C4-2B (cell line): ENCODE measurements around the gene GAA.

Experiments used
- H3K27ac ChIP-seq: fragments of 450-650 bp; 2 replicates; pipeline ENCODE4 v1.5.1; 2017
- CTCF ChIP-seq: fragments of 450-650 bp; conservative IDR thresholded peaks from 2 replicates; pipeline ENCODE4 v1.5.1; 2017; ENCODE audit warnings: mild to moderate bottlenecking
- ZFX ChIP-seq: fragments of 450-650 bp; IDR thresholded peaks from 2 replicates; pipeline ENCODE4 v1.6.1; 2017

Gene GAA

GRCh38 chr17:80100035-80100323 lies 1.4 kb upstream of the GAA start:
- TF ChIP-seq CTCF (no peak), ZFX (no peak)
- no peak overlapping the region for H3K27ac ChIP-seq

GRCh38 chr17:80101946-80102663 lies 724 bp downstream of the GAA start:
- TF ChIP-seq ZFX = no peak
- TF ChIP-seq CTCF = no peak
- peak overlapping the region; percentile 83 for H3K27ac ChIP-seq

GRCh38 chr17:80102664-80103448 lies 1.5 kb downstream of the GAA start:
- peak overlapping the region; percentile 83 for H3K27ac ChIP-seq
- no peak for TF ChIP-seq ZFX
- no peak for TF ChIP-seq CTCF

- no peak overlapping the region for H3K27ac ChIP-seq
- TF ChIP-seq ZFX (no peak), CTCF (no peak)
Measured at GRCh38 chr17:80103449-80104085, 2.2 kb downstream of the GAA start.

GRCh38 chr17:80104321-80104955 lies 3.1 kb downstream of the GAA start:
- TF ChIP-seq ZFX (no peak), CTCF (no peak)
- H3K27ac ChIP-seq = no peak overlapping the region

- H3K27ac ChIP-seq = no peak overlapping the region
- no peak for TF ChIP-seq ZFX
- no peak for TF ChIP-seq CTCF
Measured at GRCh38 chr17:80104956-80105375, 3.6 kb downstream of the GAA start.

- H3K27ac ChIP-seq = no peak overlapping the region
- TF ChIP-seq ZFX = no peak
Measured at GRCh38 chr17:80105762-80106161, 4.4 kb downstream of the GAA start.
